CD4-positive, alpha-beta T cell (primary cell): ENCODE data around the gene KLHL3. TPM values are rescaled to one million over a fixed set of nuclear protein-coding genes. Genes with fewer than 3 reads are reported as not detected.

Experiments
- ATAC-seq: fragments of 200-7000 bp; cut with Tn5 transposase; one replicate; pipeline ENCODE4 v1.10.0; 2022; ENCODE audit warnings: mild to moderate bottlenecking; ENCODE audit not compliant: poor library complexity
- CTCF ChIA-PET: fragments of 350-600 bp; sonication (Branson Sonifier 250); formaldehyde crosslinking; loops from one replicate; lab custom pipeline; 2021; ENCODE audit warnings: antibody characterized with exemption, inconsistent platforms; lab: Charles Lee
- POLR2A ChIA-PET: fragments of 350-600 bp; sonication (Branson Sonifier 250); formaldehyde crosslinking; loops from one replicate; lab custom pipeline; 2021; ENCODE audit warnings: antibody characterized with exemption, inconsistent platforms; lab: Charles Lee
- DNase-seq, 14 experiments: peaks; one replicate each; pipeline ENCODE4 v3.0.0-alpha.2; 2013 to 2020; ENCODE audit warnings: mixed read lengths in 2 of 14
- H3K27ac ChIP-seq, 2 donors: one replicate each; pipeline versions ENCODE4 v1.5.1 to v1.7.0; 2013; ENCODE audit warnings: low read length in 2 of 2, low read depth in 1 of 2, mild to moderate bottlenecking in 1 of 2
- H3K27me3 ChIP-seq, 2 experiments: 1 replicate in 1 of 2; 2 replicates in 1 of 2; pipeline versions ENCODE4 v1.6.1 to v1.7.0; 2013; ENCODE audit warnings: low read length in 2 of 2, control low read depth in 1 of 2, mild to moderate bottlenecking in 1 of 2, moderate library complexity in 1 of 2; ENCODE audit not compliant: insufficient read depth in 2 of 2, control insufficient read depth in 1 of 2
- H3K36me3 ChIP-seq: one replicate; pipeline ENCODE4 v1.6.1; 2013; ENCODE audit warnings: low read length, control low read depth; ENCODE audit not compliant: insufficient read depth
- H3K4me1 ChIP-seq: one replicate; pipeline ENCODE4 v1.6.1; 2013; ENCODE audit warnings: low read length, control low read depth; ENCODE audit not compliant: insufficient read depth
- H3K4me3 ChIP-seq: one replicate; pipeline ENCODE4 v1.5.1; 2013; ENCODE audit warnings: mild to moderate bottlenecking, low read length, moderate library complexity
- H3K9me3 ChIP-seq, 2 experiments: 1 replicate in 1 of 2; 2 replicates in 1 of 2; pipeline versions ENCODE4 v1.6.1 to v1.7.0; 2013; ENCODE audit warnings: low read length in 2 of 2, mild to moderate bottlenecking in 2 of 2, control low read depth in 1 of 2, moderate library complexity in 1 of 2; ENCODE audit not compliant: control insufficient read depth in 1 of 2, insufficient read depth in 1 of 2
- H3K27ac Mint-ChIP-seq: one replicate; pipeline ENCODE4 v1.8.0; 2020; ENCODE audit warnings: mixed read lengths
- H3K27me3 Mint-ChIP-seq: one replicate; pipeline ENCODE4 v1.8.0; 2021; ENCODE audit warnings: mixed read lengths
- H3K36me3 Mint-ChIP-seq: one replicate; pipeline ENCODE4 v1.8.0; 2021; ENCODE audit warnings: low read depth, mixed read lengths
- H3K4me1 Mint-ChIP-seq: one replicate; pipeline ENCODE4 v1.8.0; 2021; ENCODE audit warnings: low read depth, mixed read lengths
- H3K4me3 Mint-ChIP-seq: one replicate; pipeline ENCODE4 v1.8.0; 2020; ENCODE audit warnings: mild to moderate bottlenecking, mixed read lengths
- H3K9me3 Mint-ChIP-seq: one replicate; pipeline ENCODE4 v1.8.0; 2020; ENCODE audit warnings: mixed read lengths
- CTCF ChIP-seq: fragments of 200-600 bp; IDR thresholded peaks from one replicate; pipeline ENCODE4 v1.8.0; 2022; ENCODE audit warnings: antibody characterized with exemption, mild to moderate bottlenecking
- intact Hi-C, 2 experiments: fragments of 100-400 bp; cut with DNase I in 1 of 2; cut with micrococcal nuclease in 1 of 2; formaldehyde crosslinking; loops; one replicate each; pipeline versions ENCODE4 v1.15.1 to v1.9.0; 2023 to 2025; cut with DNase I, micrococcal nuclease
- total RNA-seq, 174 experiments: library from RNA in 2 of 174; stranded (reverse) in 2 of 174; gene quantifications; one replicate each; pipeline ENCODE4 v1.2.3 and lab custom pipeline; 2021 to 2026

The KLHL3 gene
- total RNA-seq, 2 experiments from 2014 or later: 22.0 to 25.9 TPM

GRCh38 chr5:137651022-137651421 is 84.9 kb downstream of the KLHL3 start:
- TF ChIP-seq CTCF: no peak
- H3K27ac ChIP-seq: no peak overlapping the region
- no peak overlapping the region for H3K4me3 Mint-ChIP-seq
- H3K4me1 Mint-ChIP-seq: no peaks in the 10 kb centered on the region
- H3K9me3 Mint-ChIP-seq: no peaks in the 10 kb centered on the region
- H3K4me1 ChIP-seq: no peaks in the 10 kb centered on the region
- DNase-seq (no peak), ATAC-seq (no peak)
- H3K36me3 Mint-ChIP-seq: peaks cover 88% of the 10 kb centered on the region
- H3K27me3 Mint-ChIP-seq: no peaks in the 10 kb centered on the region
- peaks cover 17% of the 10 kb centered on the region for H3K36me3 ChIP-seq
- ChIA-PET CTCF (no interaction called here), POLR2A (interaction anchor here (1.7 kb wide), 1 partner anchor 9 kb away, joined by 4 read pairs; no protein-coding TSS in a partner anchor)
- no peaks in the 10 kb centered on the region for H3K9me3 ChIP-seq
- no peak overlapping the region for H3K27ac Mint-ChIP-seq
- no peak overlapping the region for H3K4me3 ChIP-seq
- H3K27me3 ChIP-seq: no peaks in the 10 kb centered on the region
- intact Hi-C loops: no loop called here

GRCh38 chr5:137649228-137649935 is 86.5 kb downstream of the KLHL3 start:
- H3K36me3 Mint-ChIP-seq: peaks cover 91% of the 10 kb centered on the region

GRCh38 chr5:137648361-137648760 is 87.5 kb downstream of the KLHL3 start:
- Histone ChIP-seq H3K36me3 (peaks cover 14% of the 10 kb centered on the region), H3K9me3 (no peaks in the 10 kb centered on the region), H3K4me1 (no peaks in the 10 kb centered on the region), H3K4me3 (no peak overlapping the region), H3K27ac (no peak overlapping the region), H3K27me3 (no peaks in the 10 kb centered on the region)
- ChIA-PET CTCF (no interaction called here), POLR2A (no interaction called here)
- Mint-ChIP-seq H3K4me1 (no peaks in the 10 kb centered on the region), H3K4me3 (no peak overlapping the region), H3K27ac (no peak overlapping the region), H3K27me3 (no peaks in the 10 kb centered on the region), H3K9me3 (no peaks in the 10 kb centered on the region), H3K36me3 (peaks cover 90% of the 10 kb centered on the region)
- DNase-seq (no peak), ATAC-seq (no peak)
- intact Hi-C loops: no loop called here
- no peak for TF ChIP-seq CTCF

More at GRCh38 chr5:137649228-137649935, 86.5 kb downstream of the KLHL3 start:
- Histone ChIP-seq H3K36me3 (peaks cover 14% of the 10 kb centered on the region), H3K9me3 (no peaks in the 10 kb centered on the region), H3K27ac (no peak overlapping the region), H3K4me3 (no peak overlapping the region), H3K4me1 (no peaks in the 10 kb centered on the region), H3K27me3 (no peaks in the 10 kb centered on the region)
- CTCF ChIA-PET: no interaction called here
- Mint-ChIP-seq H3K4me3 (no peak overlapping the region), H3K4me1 (no peaks in the 10 kb centered on the region), H3K27me3 (no peaks in the 10 kb centered on the region), H3K9me3 (no peaks in the 10 kb centered on the region), H3K27ac (no peak overlapping the region)
- DNase-seq (no peak), ATAC-seq (no peak)
- intact Hi-C loops: no loop called here
- TF ChIP-seq CTCF: no peak
- POLR2A ChIA-PET: no interaction called here
